ENCODE data around the gene ZNF512B. TPM values are rescaled to one million over a fixed set of nuclear protein-coding genes. Genes with fewer than 3 reads are reported as not detected.
"Not testable (repeated sequence)": the region's sequence is repeated elsewhere in the genome, so short reads cannot be mapped to it uniquely, and the experiment has no call there.

ZNF512B gene
- total and polyA plus RNA-seq, 2 donors (not counting 3 experiments of a cell fraction or from before 2014, with no cell fraction given): 8.7 to 30.0 TPM

- H2AFZ ChIP-seq (ENCODE audit: low read depth, low read length); H3K4me1 ChIP-seq (ENCODE audit: control insufficient read depth, extremely low read depth, insufficient read depth, low read length); FAIRE-seq; H3K4me3 ChIP-seq (replicated peaks in 1 of 3; ENCODE audit: insufficient read depth in 1 of 3, low read depth in 1 of 3, low read length in 3 of 3); intact Hi-C loops (cut with micrococcal nuclease); CTCF ChIA-PET; POLR2A ChIA-PET; H3K79me2 ChIP-seq (ENCODE audit: control insufficient read depth, insufficient read depth, low read length); H3K9me3 ChIP-seq (replicated peaks; ENCODE audit: control insufficient read depth, insufficient read depth, low read length); H3K27me3 ChIP-seq (ENCODE audit: control insufficient read depth in 2 of 2, insufficient read depth in 2 of 2, low read length in 2 of 2); H3K27ac ChIP-seq (ENCODE audit: insufficient read depth, low read depth, low read length); H3K9ac ChIP-seq (replicated peaks; ENCODE audit: extremely low read depth, insufficient read depth, low read length); H4K20me1 ChIP-seq (replicated peaks; ENCODE audit: control insufficient read depth, extremely low read depth, insufficient read depth, low read length); dilution Hi-C loops (cut with MboI; ENCODE audit: extremely low pct_ligation_motif_present, low sequenced_read_pairs); H3K4me2 ChIP-seq (ENCODE audit: insufficient read depth, low read length); DNase-seq (ENCODE audit: low read depth, low spot score); BruUV-seq (replicated peaks); H3K9me1 ChIP-seq (replicated peaks; ENCODE audit: control insufficient read depth, extremely low read depth, insufficient read depth, low read length): not testable (repeated sequence)
- H3K36me3 ChIP-seq (ENCODE audit: control insufficient read depth in 2 of 2, extremely low read depth in 1 of 2, insufficient read depth in 2 of 2, low read length in 2 of 2): peaks cover 14 to 26% of the 10 kb centered on the region in 2 experiments
Observed at GRCh38 chr20:64012385-64013154, 42.8 kb upstream of the ZNF512B start.

- FAIRE-seq: no peak
- Histone ChIP-seq H3K9ac (replicated peaks; ENCODE audit: extremely low read depth, insufficient read depth, low read length) (no peak overlapping the region), H3K4me1 (ENCODE audit: control insufficient read depth, extremely low read depth, insufficient read depth, low read length) (peaks cover 2% of the 10 kb centered on the region), H3K9me3 (replicated peaks; ENCODE audit: control insufficient read depth, insufficient read depth, low read length) (no peaks in the 10 kb centered on the region), H3K27me3 (ENCODE audit: control insufficient read depth in 2 of 2, insufficient read depth in 2 of 2, low read length in 2 of 2) (no peaks in the 10 kb centered on the region), H2AFZ (ENCODE audit: low read depth, low read length) (no peak overlapping the region), H3K79me2 (ENCODE audit: control insufficient read depth, insufficient read depth, low read length) (no peaks in the 10 kb centered on the region), H3K4me2 (ENCODE audit: insufficient read depth, low read length) (no peak overlapping the region), H3K9me1 (replicated peaks; ENCODE audit: control insufficient read depth, extremely low read depth, insufficient read depth, low read length) (no peaks in the 10 kb centered on the region), H3K36me3 (ENCODE audit: control insufficient read depth in 2 of 2, extremely low read depth in 1 of 2, insufficient read depth in 2 of 2, low read length in 2 of 2) (peaks cover 14 to 31% of the 10 kb centered on the region in 2 experiments), H4K20me1 (replicated peaks; ENCODE audit: control insufficient read depth, extremely low read depth, insufficient read depth, low read length) (no peaks in the 10 kb centered on the region), H3K4me3 (replicated peaks in 1 of 3; ENCODE audit: insufficient read depth in 1 of 3, low read depth in 1 of 3, low read length in 3 of 3) (no peak overlapping the region), H3K27ac (ENCODE audit: insufficient read depth, low read depth, low read length) (no peak overlapping the region)
- intact Hi-C loops (cut with micrococcal nuclease): no loop called here
- POLR2A ChIA-PET: no interaction called here
- no peak for DNase-seq (ENCODE audit: low read depth, low spot score)
- CTCF ChIA-PET: no interaction called here
- dilution Hi-C loops (cut with MboI; ENCODE audit: extremely low pct_ligation_motif_present, low sequenced_read_pairs): no loop called here
- TF ChIP-seq GATA2 (IDR thresholded peaks at IDR 0.05; ENCODE audit: insufficient read depth, insufficient read length, low read depth, low read length): no peak
- TF ChIP-seq EZH2 (IDR thresholded peaks at IDR 0.05; ENCODE audit: borderline replicate concordance, low read depth, low read length, severe bottlenecking): no peak
- TF ChIP-seq POLR2A (IDR thresholded peaks at IDR 0.05; ENCODE audit: low read depth, low read length): no peak
- TF ChIP-seq FOS (IDR thresholded peaks at IDR 0.05; ENCODE audit: borderline replicate concordance, insufficient read depth, low read length): no peak
- TF ChIP-seq JUN (IDR thresholded peaks at IDR 0.05; ENCODE audit: borderline replicate concordance, insufficient read depth, insufficient read length, low read depth): no peak
- no peak for TF ChIP-seq POLR2AphosphoS5 (IDR thresholded peaks at IDR 0.05; ENCODE audit: insufficient read depth, low read depth, low read length)
- no peak for TF ChIP-seq MAX (IDR thresholded peaks at IDR 0.05; ENCODE audit: insufficient read depth, insufficient read length)
- no peak for TF ChIP-seq CTCF (IDR thresholded peaks at IDR 0.05; ENCODE audit: extremely low read depth in 1 of 2, insufficient read depth in 1 of 2, low read depth in 1 of 2, low read length in 2 of 2)
- TF ChIP-seq MYC (IDR thresholded peaks at IDR 0.05; ENCODE audit: low read depth, low read length): no peak
- BruUV-seq (replicated peaks): no TSS peak
Observed at GRCh38 chr20:64011366-64011779, 41.6 kb upstream of the ZNF512B start.

All from endothelial cell of umbilical vein (primary cell).